AG09309 (cell line): ENCODE measurements around the gene PCDHGA1.
"Not testable (repeated sequence)": the region's sequence is repeated elsewhere in the genome, so short reads cannot be mapped to it uniquely, and the experiment has no call there.

Experiments
- DNase-seq: peaks from one replicate; pipeline ENCODE4 v3.0.0-alpha.2; 2010; ENCODE audit warnings: low read depth
- H3K4me3 ChIP-seq: 2 replicates; pipeline ENCODE4 v1.5.1; 2011; ENCODE audit warnings: mild to moderate bottlenecking, low read depth, low read length, moderate library complexity; ENCODE audit not compliant: control insufficient read depth
- TF ChIP-seq, protein P1 (sequence below): IDR thresholded peaks from 2 replicates; pipeline ENCODE4 v1.5.1; 2011; ENCODE audit warnings: mild to moderate bottlenecking, low read depth, low read length, inconsistent platforms; ENCODE audit not compliant: insufficient read depth, control insufficient read depth; ENCODE audit errors: missing control alignments

PCDHGA1 gene

GRCh38 chr5:141338538-141339306 is 8.4 kb downstream of the PCDHGA1 start, which contains the start of gene PCDHGA2:
Gene PCDHGA2 (plus strand): TSS chr5:141338760.
- no peak for DNase-seq
- TF ChIP-seq, protein P1, sequence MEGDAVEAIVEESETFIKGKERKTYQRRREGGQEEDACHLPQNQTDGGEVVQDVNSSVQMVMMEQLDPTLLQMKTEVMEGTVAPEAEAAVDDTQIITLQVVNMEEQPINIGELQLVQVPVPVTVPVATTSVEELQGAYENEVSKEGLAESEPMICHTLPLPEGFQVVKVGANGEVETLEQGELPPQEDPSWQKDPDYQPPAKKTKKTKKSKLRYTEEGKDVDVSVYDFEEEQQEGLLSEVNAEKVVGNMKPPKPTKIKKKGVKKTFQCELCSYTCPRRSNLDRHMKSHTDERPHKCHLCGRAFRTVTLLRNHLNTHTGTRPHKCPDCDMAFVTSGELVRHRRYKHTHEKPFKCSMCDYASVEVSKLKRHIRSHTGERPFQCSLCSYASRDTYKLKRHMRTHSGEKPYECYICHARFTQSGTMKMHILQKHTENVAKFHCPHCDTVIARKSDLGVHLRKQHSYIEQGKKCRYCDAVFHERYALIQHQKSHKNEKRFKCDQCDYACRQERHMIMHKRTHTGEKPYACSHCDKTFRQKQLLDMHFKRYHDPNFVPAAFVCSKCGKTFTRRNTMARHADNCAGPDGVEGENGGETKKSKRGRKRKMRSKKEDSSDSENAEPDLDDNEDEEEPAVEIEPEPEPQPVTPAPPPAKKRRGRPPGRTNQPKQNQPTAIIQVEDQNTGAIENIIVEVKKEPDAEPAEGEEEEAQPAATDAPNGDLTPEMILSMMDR = peak; percentile 73
- peak within 1 kb of the TSS; percentile 53 for H3K4me3 ChIP-seq

DNA sequence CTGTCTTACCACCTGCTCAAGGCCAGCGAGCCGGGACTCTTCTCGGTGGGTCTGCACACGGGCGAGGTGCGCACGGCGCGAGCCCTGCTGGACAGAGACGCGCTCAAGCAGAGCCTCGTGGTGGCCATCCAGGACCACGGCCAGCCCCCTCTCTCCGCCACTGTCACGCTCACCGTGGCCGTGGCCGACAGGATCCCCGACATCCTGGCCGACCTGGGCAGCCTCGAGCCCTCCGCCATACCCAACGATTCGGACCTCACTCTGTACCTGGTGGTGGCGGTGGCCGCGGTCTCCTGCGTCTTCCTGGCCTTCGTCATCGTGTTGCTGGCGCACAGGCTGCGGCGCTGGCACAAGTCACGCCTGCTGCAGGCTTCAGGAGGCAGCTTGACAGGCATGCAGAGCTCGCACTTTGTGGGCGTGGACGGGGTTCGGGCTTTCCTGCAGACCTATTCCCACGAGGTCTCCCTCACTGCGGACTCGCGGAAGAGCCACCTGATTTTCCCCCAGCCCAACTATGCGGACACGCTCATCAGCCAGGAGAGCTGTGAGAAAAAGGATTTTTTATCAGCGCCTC is 10.6 kb downstream of the PCDHGA1 start:
- not testable (repeated sequence) for DNase-seq, H3K4me3 ChIP-seq

DNA sequence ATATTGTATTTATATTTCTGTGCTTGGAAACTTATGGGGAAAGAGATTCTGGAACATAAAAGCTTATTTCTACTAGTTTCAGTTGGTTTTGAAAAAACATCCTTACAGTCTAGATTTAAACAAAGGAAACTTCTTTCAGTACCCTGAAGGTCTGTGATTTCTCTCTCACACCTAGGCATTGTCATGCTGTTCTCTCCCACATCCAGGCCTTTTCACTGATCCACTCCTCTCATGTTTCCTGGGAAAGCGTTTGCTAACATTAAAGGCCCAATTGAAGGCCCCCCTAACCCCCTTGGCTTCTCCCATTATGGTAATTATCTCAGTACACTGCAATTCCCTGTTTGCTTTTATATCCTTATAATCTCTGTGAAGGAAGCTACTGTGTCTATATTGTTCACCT is 12.5 kb downstream of the PCDHGA1 start:
- TF ChIP-seq, protein P1 = no peak
- DNase-seq = no peak
- no peak overlapping the region for H3K4me3 ChIP-seq

- DNase-seq = no peak
- TF ChIP-seq, protein P1 = peak; percentile 61
- peak within 1 kb of the TSS; percentile 38 for H3K4me3 ChIP-seq
Measured at GRCh38 chr5:141343242-141343952, 13.1 kb downstream of the PCDHGA1 start, which contains the start of gene PCDHGA3. Gene PCDHGA3 (plus strand): TSS chr5:141343829. CDS start chr5:141344034, 205 bp downstream.

DNA sequence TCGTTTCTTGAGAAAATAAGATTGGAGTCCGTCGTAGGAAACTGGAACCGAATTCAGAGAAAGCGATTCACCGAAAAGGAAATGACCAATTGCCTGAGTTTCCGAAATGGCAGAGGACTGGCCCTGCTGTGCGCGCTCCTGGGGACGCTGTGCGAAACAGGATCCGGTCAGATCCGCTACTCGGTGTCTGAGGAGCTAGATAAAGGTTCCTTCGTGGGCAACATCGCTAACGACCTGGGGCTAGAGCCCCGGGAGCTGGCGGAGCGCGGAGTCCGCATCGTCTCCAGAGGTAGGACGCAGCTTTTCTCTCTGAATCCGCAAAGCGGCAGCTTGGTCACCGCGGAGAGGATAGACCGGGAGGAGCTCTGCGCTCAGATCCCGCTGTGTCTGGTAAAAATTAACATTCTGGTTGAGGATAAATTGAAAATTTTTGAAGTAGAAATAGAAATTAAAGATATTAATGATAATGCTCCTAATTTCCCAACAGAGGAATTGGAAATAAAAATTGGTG is 13.7 kb downstream of the PCDHGA1 start:
- H3K4me3 ChIP-seq = peak overlapping the region; percentile 38
- TF ChIP-seq, protein P1 = no peak
- DNase-seq = no peak

DNA sequence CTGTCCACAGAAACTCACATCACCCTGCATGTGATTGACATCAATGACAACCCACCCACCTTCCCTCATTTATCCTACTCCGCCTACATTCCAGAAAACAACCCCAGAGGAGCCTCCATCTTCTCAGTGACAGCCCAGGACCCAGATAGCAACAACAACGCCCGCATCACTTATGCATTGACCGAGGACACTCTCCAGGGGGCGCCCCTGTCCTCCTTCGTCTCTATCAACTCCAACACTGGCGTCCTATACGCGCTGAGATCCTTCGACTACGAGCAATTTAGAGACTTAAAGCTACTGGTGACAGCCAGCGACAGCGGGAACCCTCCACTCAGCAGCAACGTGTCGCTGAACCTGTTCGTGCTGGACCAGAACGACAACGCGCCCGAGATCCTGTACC is 15.0 kb downstream of the PCDHGA1 start:
- TF ChIP-seq, protein P1 = no peak
- H3K4me3 ChIP-seq = no peak overlapping the region
- no peak for DNase-seq

DNA sequence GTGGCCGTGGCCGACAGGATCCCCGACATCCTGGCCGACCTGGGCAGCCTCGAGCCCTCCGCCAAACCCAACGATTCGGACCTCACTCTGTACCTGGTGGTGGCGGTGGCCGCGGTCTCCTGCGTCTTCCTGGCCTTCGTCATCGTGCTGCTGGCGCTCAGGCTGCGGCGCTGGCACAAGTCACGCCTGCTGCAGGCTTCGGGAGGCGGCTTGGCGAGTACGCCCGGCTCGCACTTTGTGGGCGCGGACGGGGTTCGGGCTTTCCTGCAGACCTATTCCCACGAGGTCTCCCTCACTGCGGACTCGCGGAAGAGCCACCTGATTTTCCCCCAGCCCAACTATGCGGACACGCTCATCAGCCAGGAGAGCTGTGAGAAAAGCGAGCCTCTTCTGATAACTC is 15.7 kb downstream of the PCDHGA1 start:
- H3K4me3 ChIP-seq, DNase-seq: not testable (repeated sequence)
